DMS53 treated with DMSO at 0.1 percent for 48 hours (cell line): ENCODE results near the gene RBM42.

Experiments used
- DNase-seq: peaks from one replicate; lab custom pipeline; 2025; ENCODE audit not compliant: unreplicated experiment; lab: John Stamatoyannopoulos, UW

RBM42 gene

DNA sequence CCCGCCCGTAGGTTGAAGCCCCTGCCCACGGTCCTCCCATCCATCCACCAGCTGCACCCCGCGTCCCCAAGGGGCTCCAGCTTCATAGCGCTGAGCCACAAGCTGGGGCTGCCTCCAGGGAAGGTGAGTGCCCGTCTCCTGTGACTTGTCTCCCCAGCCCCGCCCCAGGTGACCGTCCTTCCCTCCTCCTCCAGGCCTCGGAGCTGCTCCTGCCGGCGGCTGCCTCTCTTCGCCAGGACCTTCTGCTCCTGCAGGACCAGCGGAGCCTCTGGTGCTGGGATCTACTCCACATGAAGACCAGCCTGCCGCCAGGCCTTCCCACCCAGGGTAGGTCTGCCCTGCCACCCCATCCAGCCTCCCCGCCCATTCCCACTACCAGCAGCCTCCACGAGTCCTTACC is 8.8 kb upstream of the RBM42 start:
- DNase-seq, result no peak

GRCh38 chr19:35621708-35622107 is 7.1 kb upstream of the RBM42 start:
- no peak for DNase-seq

DNA sequence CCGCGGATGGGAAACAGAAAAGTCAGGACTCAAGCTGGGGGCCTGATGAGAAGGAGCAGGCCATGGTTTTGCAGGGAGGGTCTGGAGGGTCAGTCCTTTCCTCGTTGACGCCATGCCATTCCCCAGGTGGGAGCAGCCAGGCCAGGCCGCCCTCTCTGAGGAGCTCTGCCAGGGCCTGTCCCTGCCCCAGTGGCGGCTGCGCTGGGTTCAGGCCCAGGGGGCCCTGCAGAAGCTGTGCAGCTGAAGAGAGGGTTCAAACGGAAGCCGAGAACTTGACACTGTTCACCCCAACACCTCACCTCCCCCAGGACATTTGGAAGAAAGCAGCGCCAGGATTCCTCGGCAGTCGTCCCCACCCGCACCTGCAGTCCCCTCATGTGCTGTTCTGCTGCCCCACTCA is 6.1 kb upstream of the RBM42 start:
- DNase-seq, result no peak

- no peak for DNase-seq
Measured at GRCh38 chr19:35623327-35624010, 5.4 kb upstream of the RBM42 start.

DNA sequence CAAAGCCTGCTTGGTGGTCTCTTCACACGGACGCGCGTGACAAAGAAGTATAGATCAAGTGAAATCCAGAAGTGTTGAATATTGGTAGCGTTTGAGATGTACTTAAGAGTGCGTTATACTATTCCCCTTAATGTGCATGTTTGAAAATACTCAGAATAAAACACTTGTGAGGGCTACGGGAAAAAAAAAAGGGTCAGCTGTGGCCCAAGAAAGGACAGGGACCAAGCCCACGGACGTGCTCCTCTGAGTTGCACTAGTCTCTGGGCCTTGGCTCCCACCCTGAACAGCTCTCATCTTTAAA is 622 bp upstream of the RBM42 start:
- DNase-seq, result no peak

DNA sequence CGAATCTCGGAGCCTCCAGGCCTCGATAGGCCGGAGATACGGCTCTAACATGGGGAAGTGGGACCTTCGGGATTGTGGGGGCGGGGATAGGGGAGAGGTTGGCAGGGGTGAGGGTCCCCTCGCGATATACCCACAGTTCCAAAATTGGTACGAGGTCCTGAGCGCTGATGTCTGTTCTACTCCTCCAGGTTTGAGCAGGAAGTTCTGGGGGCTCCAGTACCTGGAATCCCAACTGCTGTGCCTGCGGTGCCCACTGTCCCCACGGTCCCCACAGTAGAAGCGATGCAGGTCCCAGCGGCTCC is 447 bp downstream of the RBM42 start:
- no peak for DNase-seq

DNA sequence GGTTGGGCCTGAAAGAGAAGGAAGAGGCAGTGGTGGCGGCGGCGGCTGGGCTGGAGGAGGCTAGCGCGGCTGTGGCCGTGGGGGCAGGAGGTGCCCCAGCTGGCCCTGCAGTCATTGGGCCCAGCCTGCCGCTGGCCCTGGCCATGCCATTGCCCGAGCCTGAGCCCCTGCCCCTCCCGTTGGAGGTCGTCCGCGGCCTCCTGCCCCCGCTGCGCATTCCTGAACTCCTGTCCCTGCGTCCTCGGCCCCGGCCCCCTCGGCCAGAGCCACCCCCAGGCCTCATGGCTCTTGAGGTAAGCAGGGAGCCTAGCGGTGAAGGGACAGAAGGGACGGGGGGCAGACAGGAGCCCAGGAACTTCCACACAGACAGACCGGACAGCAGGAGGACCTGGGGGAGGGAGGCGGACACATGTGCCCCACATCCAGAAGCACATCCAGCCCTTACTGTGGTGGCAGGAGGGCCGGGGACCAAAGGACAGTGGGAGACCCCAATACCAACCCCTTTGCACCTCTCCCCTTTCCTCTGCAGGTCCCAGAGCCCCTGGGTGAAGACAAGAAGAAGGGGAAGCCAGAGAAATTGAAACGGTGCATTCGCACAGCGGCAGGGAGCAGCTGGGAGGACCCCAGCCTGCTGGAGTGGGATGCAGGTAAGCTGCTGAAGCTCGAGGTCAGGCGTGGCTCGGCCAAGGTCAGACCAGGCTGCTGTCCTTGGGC is 5.0 kb downstream of the RBM42 start:
- DNase-seq, result no peak

DNA sequence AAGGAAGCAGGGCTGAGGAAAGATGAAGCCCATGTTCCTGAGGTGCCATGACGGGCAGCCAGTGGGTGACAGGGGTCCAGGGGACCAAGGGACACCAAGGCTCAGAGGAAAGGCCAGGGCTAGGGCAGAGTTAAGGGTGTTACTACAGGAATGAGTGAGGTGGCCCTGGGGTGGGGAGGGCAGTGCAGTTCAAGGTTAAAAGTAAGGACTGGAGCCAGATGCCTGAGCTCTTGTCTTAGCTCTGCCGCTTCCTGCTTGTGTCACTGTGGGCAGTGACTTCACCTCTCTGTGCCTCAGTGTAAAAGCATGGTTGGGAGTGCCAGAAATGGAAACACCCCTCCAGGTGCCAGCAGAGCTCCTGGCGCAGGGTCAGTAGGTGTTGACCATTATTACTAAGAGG is 7.8 kb downstream of the RBM42 start:
- DNase-seq, result no peak

DNA sequence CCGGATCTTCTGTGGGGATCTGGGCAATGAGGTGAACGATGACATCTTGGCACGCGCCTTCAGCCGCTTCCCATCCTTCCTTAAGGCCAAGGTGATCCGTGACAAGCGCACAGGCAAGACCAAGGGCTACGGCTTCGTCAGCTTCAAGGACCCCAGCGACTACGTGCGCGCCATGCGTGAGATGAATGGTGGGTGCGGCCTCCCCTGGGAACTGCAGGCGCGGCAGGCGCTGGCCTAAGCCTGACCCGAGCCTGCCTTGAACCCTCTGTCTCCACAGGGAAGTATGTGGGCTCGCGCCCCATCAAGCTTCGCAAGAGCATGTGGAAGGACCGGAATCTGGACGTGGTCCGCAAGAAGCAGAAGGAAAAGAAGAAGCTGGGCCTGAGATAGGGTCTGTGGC is 8.3 kb downstream of the RBM42 start:
- DNase-seq, result no peak

GRCh38 chr19:35639321-35639639 is 10.4 kb downstream of the RBM42 start:
- no peak for DNase-seq

- no peak for DNase-seq
Measured at GRCh38 chr19:35639863-35640262, 11.0 kb downstream of the RBM42 start.

GRCh38 chr19:35641515-35642151 is 12.8 kb downstream of the RBM42 start, which contains the start of gene ETV2:
Gene ETV2 (plus strand): TSS chr19:35641745. CDS start chr19:35642461, 716 bp downstream.
- DNase-seq, result no peak

DNA sequence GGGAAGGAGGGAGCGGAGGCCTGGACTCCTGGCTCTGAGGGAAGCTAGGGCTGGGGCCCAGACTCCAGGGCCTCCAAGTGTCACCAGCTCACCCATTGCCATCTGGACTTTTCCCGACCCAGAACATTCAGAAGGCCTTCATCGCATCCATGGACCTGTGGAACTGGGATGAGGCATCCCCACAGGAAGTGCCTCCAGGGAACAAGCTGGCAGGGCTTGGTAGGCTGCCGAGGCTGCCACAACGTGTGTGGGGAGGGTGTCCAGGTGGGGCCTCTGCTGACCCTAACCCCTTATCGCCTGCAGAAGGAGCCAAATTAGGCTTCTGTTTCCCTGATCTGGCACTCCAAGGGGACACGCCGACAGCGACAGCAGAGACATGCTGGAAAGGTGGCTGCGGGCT is 13.5 kb downstream of the RBM42 start:
- DNase-seq, result no peak

DNA sequence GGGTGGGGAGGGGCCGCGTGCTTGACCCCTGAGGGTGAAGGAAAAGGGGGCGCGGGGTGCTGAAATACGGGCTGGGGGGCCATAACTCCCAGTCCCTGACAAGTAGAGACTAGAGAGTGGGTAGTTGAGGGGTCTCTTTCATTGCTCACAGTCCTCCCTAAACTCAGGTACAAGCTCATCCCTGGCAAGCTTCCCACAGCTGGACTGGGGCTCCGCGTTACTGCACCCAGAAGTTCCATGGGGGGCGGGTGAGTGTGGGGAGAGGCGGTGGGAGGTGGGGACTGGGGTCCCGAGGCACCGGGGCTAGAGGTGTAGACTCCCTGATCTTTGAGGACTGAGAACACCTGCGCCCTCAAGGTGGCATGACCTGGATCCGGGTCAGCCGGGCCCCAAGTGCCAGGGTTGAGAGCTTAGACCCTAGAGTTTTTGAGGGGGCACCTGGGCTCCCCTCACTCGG is 14.0 kb downstream of the RBM42 start:
- no peak for DNase-seq

DNA sequence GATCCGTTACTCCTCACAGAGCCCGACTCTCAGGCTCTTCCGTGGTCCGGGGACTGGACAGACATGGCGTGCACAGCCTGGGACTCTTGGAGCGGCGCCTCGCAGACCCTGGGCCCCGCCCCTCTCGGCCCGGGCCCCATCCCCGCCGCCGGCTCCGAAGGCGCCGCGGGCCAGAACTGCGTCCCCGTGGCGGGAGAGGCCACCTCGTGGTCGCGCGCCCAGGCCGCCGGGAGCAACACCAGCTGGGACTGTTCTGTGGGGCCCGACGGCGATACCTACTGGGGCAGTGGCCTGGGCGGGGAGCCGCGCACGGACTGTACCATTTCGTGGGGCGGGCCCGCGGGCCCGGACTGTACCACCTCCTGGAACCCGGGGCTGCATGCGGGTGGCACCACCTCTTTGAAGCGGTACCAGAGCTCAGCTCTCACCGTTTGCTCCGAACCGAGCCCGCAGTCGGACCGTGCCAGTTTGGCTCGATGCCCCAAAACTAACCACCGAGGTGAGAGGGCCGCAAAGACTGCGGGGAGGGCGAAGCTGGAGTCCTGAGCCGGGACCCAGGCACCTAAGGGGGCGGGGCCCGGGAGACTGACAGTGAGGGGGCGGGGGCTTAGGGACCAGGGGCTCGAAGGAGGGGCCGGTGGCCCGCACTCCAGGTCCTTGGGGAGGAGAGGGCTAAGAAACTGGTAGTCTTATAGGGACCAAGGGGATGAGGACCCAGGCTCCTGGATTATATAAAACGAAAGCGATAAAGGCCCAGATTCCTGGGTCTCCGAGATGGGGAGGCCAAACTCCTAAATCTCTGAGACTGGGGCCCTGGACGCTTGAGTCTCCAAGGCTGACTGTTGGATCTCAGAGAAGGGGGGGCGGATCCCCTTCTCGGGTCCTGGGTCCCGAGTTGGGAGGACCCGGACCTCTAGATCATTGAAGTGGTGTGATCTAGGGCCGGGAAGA is 14.7 kb downstream of the RBM42 start:
- peak; percentile 92 for DNase-seq

- peak; percentile 97 for DNase-seq
Measured at GRCh38 chr19:35644206-35644986, 15.6 kb downstream of the RBM42 start.

DNA sequence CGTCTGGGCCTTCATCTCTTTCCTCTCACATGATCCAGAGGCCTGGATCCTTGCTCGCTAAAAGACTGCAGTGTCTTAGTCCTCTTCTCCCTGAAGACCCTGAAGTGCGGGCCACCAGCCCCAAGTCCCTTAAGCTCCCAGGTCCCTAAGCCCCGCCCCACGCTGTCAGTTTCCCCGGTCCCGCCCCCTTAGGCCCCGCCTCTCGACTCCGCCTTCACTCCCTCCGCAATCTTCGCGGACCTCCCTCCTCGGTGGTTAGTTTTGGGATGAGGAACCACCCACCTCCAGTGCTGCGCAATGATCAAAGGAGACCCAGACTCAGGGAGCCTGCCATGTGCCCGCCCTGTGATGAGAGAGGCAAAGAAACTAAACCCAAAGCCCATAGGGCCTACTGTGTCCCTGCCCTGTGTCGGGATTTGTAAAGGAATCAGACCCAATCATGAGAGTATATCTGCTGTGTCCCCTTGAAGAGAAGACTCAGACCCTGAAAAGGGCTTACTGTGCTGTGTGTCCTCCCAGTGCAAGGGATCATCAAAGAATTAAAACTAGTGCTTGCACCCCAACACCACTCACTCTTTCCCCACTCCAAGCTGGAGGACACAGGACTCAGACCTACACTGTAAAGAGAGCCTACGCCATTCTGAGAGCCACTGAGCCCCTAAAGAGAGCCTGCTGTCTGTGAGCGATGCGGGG is 16.3 kb downstream of the RBM42 start:
- no peak for DNase-seq

DNA sequence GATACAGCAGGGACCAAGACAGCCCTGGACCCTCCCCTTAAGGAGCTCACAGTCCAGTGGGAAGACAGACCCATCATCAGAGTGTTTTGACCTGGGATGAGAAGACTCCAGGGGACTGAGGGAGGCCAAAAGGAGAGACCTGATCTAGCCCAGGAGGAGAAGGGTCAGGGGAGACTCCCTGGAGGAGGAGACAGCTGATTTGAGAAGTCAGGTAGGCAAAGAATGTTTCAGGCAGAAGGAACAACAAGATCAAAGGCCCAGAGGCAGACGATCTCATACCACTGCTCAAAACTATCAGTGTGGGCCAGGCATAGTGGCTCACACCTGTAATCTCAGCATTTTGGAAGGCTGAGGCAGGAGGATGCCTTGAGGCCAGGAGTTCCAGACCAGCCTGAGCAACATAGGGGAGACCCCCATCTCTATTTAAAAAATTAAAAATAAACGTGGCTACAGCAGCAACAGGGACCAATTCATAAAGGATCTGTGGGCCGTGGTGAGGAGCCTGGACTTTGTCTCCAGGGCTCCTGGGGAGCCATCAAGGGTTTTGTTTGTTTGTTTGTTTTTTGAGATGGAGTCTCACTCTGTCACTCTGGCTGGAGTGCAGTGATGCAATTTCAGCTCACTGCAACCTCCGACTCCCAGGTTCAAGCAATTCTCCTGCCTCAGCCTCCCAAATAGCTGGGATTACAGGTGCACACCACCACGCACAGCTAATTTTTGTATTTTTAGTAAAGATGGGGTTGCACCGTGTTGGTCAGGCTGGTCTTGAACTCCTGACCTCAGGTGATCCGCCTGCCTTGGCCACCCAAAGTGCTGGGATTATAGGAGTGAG is 17.1 kb downstream of the RBM42 start:
- no peak for DNase-seq
